OCI-LY7 (cell line): Measurements from ENCODE around the gene NFE2L1. TPM values are rescaled to one million over a fixed set of nuclear protein-coding genes. Genes with fewer than 3 reads are reported as not detected.

Experiments used
- BruUV-seq: library from RNA; stranded (reverse); fragments of 400-500 nt; replicated peaks from 2 replicates; lab custom pipeline; 2021; lab: Mats Ljungman, UMichigan
- CTCF ChIA-PET: fragments of 300-600 bp; sonication (Branson Sonifier 250); formaldehyde crosslinking; loops from one replicate; lab custom pipeline; 2022; ENCODE audit warnings: antibody characterized with exemption; ENCODE audit not compliant: unreplicated experiment; lab: Charles Lee
- POLR2A ChIA-PET: fragments of 300-600 bp; sonication (Branson Sonifier 250); formaldehyde crosslinking; loops from one replicate; lab custom pipeline; 2022; ENCODE audit warnings: antibody characterized with exemption; lab: Charles Lee
- DNase-seq: peaks from one replicate; pipeline ENCODE4 v3.0.0-alpha.2; 2015; ENCODE audit warnings: low spot score
- H2AFZ ChIP-seq: fragments of 200-600 bp; sonication (generic), shearing (Covaris generic); 2 replicates; pipeline ENCODE4 v1.6.1; 2014; ENCODE audit warnings: mild to moderate bottlenecking, antibody characterized with exemption, low read length, moderate library complexity
- H3K27ac ChIP-seq: fragments of 200-600 bp; sonication (generic); 2 replicates; pipeline ENCODE4 v1.5.1; 2014; ENCODE audit warnings: mixed run types, low read depth, mild to moderate bottlenecking, moderate library complexity, low read length, inconsistent platforms; ENCODE audit not compliant: poor library complexity, severe bottlenecking
- H3K36me3 ChIP-seq: fragments of 200-600 bp; sonication (generic); 2 replicates; pipeline ENCODE4 v1.6.1; 2014; ENCODE audit warnings: mild to moderate bottlenecking, antibody characterized with exemption, low read length, moderate library complexity, mixed read lengths; ENCODE audit not compliant: insufficient read depth
- H3K4me1 ChIP-seq: fragments of 200-600 bp; sonication (generic); 2 replicates; pipeline ENCODE4 v1.5.1; 2014; ENCODE audit warnings: mild to moderate bottlenecking, low read length; ENCODE audit not compliant: insufficient read depth, poor library complexity, severe bottlenecking
- H3K4me2 ChIP-seq: fragments of 200-600 bp; sonication (generic); 2 replicates; pipeline ENCODE4 v1.6.1; 2014; ENCODE audit warnings: mild to moderate bottlenecking, low read length
- H3K4me3 ChIP-seq: fragments of 200-600 bp; sonication (generic); 2 replicates; pipeline ENCODE4 v1.5.1; 2014; ENCODE audit warnings: mild to moderate bottlenecking, low read depth, low read length; ENCODE audit not compliant: poor library complexity, severe bottlenecking
- H3K79me2 ChIP-seq: fragments of 200-600 bp; sonication (generic); 2 replicates; pipeline ENCODE4 v1.6.1; 2016; ENCODE audit warnings: low read depth, mild to moderate bottlenecking, low read length, moderate library complexity, mixed read lengths; ENCODE audit not compliant: insufficient read depth
- H3K9me2 ChIP-seq: fragments of 200-600 bp; sonication (generic); 2 replicates; pipeline ENCODE4 v1.6.1; 2016; ENCODE audit warnings: mild to moderate bottlenecking, low read length, mixed read lengths; ENCODE audit not compliant: insufficient read depth
- H3K9me3 ChIP-seq: fragments of 200-600 bp; sonication (generic); 2 replicates; pipeline ENCODE4 v1.6.1; 2014; ENCODE audit warnings: mild to moderate bottlenecking, mixed run types, low read length, mixed read lengths
- H4K20me1 ChIP-seq: fragments of 200-600 bp; sonication (generic); 2 replicates; pipeline ENCODE4 v1.6.1; 2014; ENCODE audit warnings: mild to moderate bottlenecking, antibody characterized with exemption, low read length, moderate library complexity, mixed read lengths; ENCODE audit not compliant: insufficient read depth
- EZH2phosphoT487 ChIP-seq: fragments of 200-600 bp; sonication (generic); IDR thresholded peaks from 2 replicates; pipeline ENCODE4 v1.6.1; 2018; ENCODE audit warnings: low read depth, borderline replicate concordance, mild to moderate bottlenecking, mixed run types, antibody characterized with exemption, low read length, moderate library complexity, mixed read lengths
- intact Hi-C: fragments of 100-400 bp; cut with micrococcal nuclease; formaldehyde crosslinking; loops from one replicate; pipeline ENCODE4 v1.10.0; 2022; ENCODE audit not compliant: unreplicated experiment
- total RNA-seq, 2 experiments: library from RNA; depleted of rRNA in 1 of 2; stranded (reverse); fragments of >200 nt in 1 of 2; shearing (Covaris generic) in 1 of 2; gene quantifications; 2 replicates each; pipeline ENCODE4 v1.2.3, GENCODE V29; 2014 to 2022
- TF ChIP-seq, protein P1 (sequence below): fragments of 200-600 bp; sonication (generic); conservative IDR thresholded peaks from 2 replicates; pipeline ENCODE4 v1.5.1; 2014; ENCODE audit warnings: mild to moderate bottlenecking, antibody characterized with exemption, low read length, moderate library complexity, mixed read lengths

Gene NFE2L1
- total RNA-seq, 2 experiments from 2014 or later = 42.3 to 106 TPM

DNA sequence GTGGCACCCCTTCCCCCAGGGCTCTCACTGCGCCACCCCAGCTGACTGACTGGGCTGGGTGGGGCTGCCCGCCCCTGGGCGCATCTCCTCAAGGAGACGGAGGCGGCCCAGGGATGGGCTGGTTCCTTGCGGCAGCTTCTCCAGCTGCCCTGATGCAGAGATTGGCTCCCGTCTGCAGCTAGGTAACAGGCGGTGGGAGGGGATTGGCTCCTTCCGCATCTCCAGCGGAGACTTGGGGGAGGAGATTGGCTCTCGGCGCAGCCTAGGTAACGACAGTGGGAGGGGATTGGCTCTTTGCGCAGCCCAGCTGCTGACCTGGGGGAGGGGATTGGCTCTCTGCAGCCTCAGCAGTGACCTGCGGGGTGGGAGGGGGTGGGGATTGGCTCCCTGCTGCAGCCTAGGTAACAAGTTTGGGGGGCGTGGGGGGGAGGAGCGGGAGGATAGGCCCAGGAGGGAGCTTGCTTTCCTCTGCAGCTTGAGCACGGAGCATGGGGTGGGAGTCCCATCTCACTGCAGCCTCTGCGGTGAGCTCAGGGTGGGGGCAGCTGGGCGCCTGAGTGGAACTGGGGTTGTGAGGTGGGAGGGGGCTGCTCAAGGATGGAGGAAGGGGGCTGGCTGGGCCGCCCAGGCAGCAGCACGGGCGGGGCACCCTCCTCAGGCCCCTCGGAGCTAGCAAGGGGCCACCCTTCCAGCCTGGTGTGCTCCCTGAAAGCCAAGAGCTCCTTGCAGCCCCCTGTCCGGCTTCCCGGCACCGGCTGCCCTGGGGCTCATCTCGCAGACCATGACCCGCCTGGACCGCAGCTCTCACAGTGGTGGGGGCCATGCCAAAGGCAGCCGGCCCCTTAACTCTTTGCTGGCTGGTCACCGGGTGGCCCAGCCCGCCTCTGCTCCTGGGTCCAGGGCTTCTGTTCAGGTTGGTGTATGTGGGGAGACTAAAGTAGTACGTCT lies 6.4 kb downstream of the NFE2L1 start:
- Histone ChIP-seq H3K4me2 (peak overlapping the region; percentile 55), H3K79me2 (peaks cover 58% of the 10 kb centered on the region), H3K4me1 (peaks cover 77% of the 10 kb centered on the region), H3K9me2 (no peaks in the 10 kb centered on the region), H3K27ac (peak overlapping the region; percentile 69), H2AFZ (no peak overlapping the region), H4K20me1 (no peaks in the 10 kb centered on the region; the same call in 1 of the 2 replicates), H3K36me3 (peaks cover 87% of the 10 kb centered on the region), H3K9me3 (no peaks in the 10 kb centered on the region), H3K4me3 (peak overlapping the region; percentile 40)
- TF ChIP-seq, protein P1, sequence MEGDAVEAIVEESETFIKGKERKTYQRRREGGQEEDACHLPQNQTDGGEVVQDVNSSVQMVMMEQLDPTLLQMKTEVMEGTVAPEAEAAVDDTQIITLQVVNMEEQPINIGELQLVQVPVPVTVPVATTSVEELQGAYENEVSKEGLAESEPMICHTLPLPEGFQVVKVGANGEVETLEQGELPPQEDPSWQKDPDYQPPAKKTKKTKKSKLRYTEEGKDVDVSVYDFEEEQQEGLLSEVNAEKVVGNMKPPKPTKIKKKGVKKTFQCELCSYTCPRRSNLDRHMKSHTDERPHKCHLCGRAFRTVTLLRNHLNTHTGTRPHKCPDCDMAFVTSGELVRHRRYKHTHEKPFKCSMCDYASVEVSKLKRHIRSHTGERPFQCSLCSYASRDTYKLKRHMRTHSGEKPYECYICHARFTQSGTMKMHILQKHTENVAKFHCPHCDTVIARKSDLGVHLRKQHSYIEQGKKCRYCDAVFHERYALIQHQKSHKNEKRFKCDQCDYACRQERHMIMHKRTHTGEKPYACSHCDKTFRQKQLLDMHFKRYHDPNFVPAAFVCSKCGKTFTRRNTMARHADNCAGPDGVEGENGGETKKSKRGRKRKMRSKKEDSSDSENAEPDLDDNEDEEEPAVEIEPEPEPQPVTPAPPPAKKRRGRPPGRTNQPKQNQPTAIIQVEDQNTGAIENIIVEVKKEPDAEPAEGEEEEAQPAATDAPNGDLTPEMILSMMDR = no peak
- TF ChIP-seq EZH2phosphoT487 = no peak
- DNase-seq = no peak
- POLR2A ChIA-PET = interaction anchor here (0.9 to 4.5 kb wide), 6 partner anchors 7 to 52 kb away, joined by 3 to 29 read pairs (median 4); partner anchors contain the start of gene NFE2L1
- BruUV-seq = no TSS peak
- intact Hi-C loops = no loop called here
- CTCF ChIA-PET = interaction anchor here (0.5 to 1.1 kb wide), 3 partner anchors 14 to 29 kb away, joined by 3 read pairs; no protein-coding TSS in a partner anchor

DNA sequence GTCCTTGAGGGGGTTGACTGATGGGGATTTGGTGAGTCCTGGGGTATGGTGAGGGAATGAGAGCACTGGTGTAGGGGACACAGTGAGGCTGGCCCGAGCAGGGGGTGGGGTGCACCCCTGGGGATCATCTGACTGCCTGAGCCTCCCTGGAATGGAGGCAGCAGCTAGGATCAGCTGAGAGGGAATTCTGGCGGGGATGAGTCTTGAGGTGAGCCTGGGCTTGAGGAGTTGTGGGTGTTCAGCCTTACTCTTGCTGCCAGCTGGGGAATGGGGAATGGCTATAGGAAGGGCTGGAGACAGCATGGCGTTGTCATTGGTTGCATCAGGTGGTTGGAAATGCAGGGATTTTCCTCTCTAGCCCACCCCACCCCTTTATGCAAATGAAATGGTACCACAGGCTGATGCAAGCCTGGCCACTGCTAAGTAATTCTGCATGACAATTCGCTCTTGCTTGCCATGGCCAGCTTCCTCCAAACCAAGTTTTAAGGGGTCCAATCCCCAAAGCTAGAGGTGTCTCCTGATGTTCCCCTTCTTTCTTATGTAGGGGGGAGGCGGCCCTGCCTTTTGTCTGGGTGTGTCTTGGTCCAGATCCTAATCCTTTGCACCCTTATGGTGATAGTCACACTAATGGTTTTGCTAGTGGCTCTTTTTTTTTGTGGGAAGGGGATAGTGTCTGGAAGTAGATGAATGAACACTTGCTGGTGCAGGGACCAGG lies 7.5 kb downstream of the NFE2L1 start:
- H3K79me2 ChIP-seq = peaks cover 46% of the 10 kb centered on the region
- POLR2A ChIA-PET = interaction anchor here (0.6 to 4.5 kb wide), 9 partner anchors 8 to 157 kb away, joined by 3 to 29 read pairs (median 3); partner anchors contain the start of gene NFE2L1
- peak; percentile 83 for DNase-seq
- H3K9me2 ChIP-seq = no peaks in the 10 kb centered on the region
- H3K4me3 ChIP-seq = peak overlapping the region; percentile 40
- H3K4me2 ChIP-seq = peak overlapping the region; percentile 55
- CTCF ChIA-PET = interaction anchor here (0.5 to 2.0 kb wide), 3 partner anchors 9 to 17 kb away, joined by 3 to 6 read pairs (median 3); no protein-coding TSS in a partner anchor
- intact Hi-C loops = no loop called here
- H3K27ac ChIP-seq = peak overlapping the region; percentile 69
- no peaks in the 10 kb centered on the region for H3K9me3 ChIP-seq
- BruUV-seq = no TSS peak
- no peak overlapping the region for H2AFZ ChIP-seq
- no peaks in the 10 kb centered on the region for H4K20me1 ChIP-seq
- TF ChIP-seq, protein P1 = no peak
- no peak for TF ChIP-seq EZH2phosphoT487
- H3K36me3 ChIP-seq = peaks cover 95% of the 10 kb centered on the region
- H3K4me1 ChIP-seq = peaks cover 65% of the 10 kb centered on the region
